ENCODE data around the gene GAS6. TPM values are rescaled to one million over a fixed set of nuclear protein-coding genes. Genes with fewer than 3 reads are reported as not detected.

The GAS6 gene
- total RNA-seq, 1 experiment from 2014 or later = 49.4 TPM

DNA sequence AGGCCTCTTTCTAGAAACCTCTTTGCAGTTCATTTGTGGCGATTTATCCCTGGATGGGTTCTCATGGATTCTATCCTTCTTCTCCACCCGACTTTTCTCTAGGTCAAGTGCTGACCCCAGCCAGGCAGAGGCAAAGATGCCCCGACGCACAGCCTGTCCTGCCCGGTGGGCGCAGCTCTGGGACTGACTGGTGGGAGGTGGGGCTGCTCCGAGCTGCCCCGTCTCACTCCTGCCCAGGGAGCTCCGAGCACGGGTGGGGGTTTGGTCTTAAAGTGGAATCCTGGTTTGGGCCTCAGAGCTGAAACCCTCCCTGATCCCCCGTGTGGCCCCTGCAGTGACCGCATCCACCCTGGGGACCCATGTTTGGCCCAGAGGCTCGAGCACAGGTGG, 44.5 kb downstream of the GAS6 start:
- Histone ChIP-seq H3K9ac (ENCODE audit: low read length) (no peak overlapping the region), H3K79me2 (ENCODE audit: insufficient read depth, low read length) (peaks cover 71% of the 10 kb centered on the region), H2AFZ (ENCODE audit: low read depth, low read length, poor library complexity, severe bottlenecking) (no peak overlapping the region), H4K20me1 (ENCODE audit: insufficient read depth) (no peaks in the 10 kb centered on the region), H3K27ac (ENCODE audit: low read depth, low read length) (no peak overlapping the region), H3K4me3 (replicated peaks in 1 of 2; ENCODE audit: low read depth in 1 of 2, low read length in 2 of 2) (no peak overlapping the region), H3K9me3 (ENCODE audit: control insufficient read depth in 1 of 2, insufficient read depth in 1 of 2, low read depth in 1 of 2, low read length in 2 of 2) (no peaks in the 10 kb centered on the region), H3K27me3 (ENCODE audit: insufficient read depth, low read length) (no peaks in the 10 kb centered on the region), H3K9me2 (ENCODE audit: insufficient read depth) (no peaks in the 10 kb centered on the region), H3K4me1 (ENCODE audit: control insufficient read depth in 1 of 2, insufficient read depth in 2 of 2, low read length in 2 of 2) (peaks cover 9 to 19% of the 10 kb centered on the region in 2 experiments), H3K36me3 (ENCODE audit: control insufficient read depth in 1 of 2, insufficient read depth in 2 of 2, low read length in 2 of 2) (peaks cover 8 to 20% of the 10 kb centered on the region in 2 experiments; a peak in 2 of 4 replicates), H3K4me2 (ENCODE audit: low read length) (no peak overlapping the region)
- ChIA-PET RAD21 (ENCODE audit: low non-redundant PET in 1 of 2, low total read pairs in 2 of 2, uncharacterized antibody in 2 of 2, unreplicated experiment in 2 of 2) (no interaction called here), CTCF (no interaction called here), POLR2A (no interaction called here)
- BruUV-seq (replicated peaks) = no TSS peak
- ATAC-seq (no peak), DNase-seq (ENCODE audit: low read depth, low spot score) (no peak)
- intact Hi-C loops (cut with micrococcal nuclease) = no loop called here
- TF ChIP-seq EGR1 (IDR thresholded peaks at IDR 0.05; ENCODE audit: low read depth) (no peak), ELF1 (IDR thresholded peaks at IDR 0.05; ENCODE audit: borderline replicate concordance, low read depth) (no peak), ZNF274 (IDR thresholded peaks at IDR 0.05; ENCODE audit: low read depth, low read length) (no peak), SRF (IDR thresholded peaks at IDR 0.05; ENCODE audit: low read depth) (no peak), POLR2A (IDR thresholded peaks at IDR 0.05; ENCODE audit: borderline replicate concordance, extremely low read depth, insufficient read depth, insufficient read length) (no peak), FOSL1 (IDR thresholded peaks at IDR 0.05; ENCODE audit: low read depth) (no peak), EZH2 (IDR thresholded peaks at IDR 0.05) (no peak), CBX3 (IDR thresholded peaks at IDR 0.05; ENCODE audit: low read depth) (no peak), TCF7L2 (IDR thresholded peaks at IDR 0.05; ENCODE audit: borderline replicate concordance, extremely low read depth, insufficient read depth, insufficient read length) (no peak), CEBPB (IDR thresholded peaks at IDR 0.05; ENCODE audit: low read depth) (no peak), ZFX (IDR thresholded peaks at IDR 0.05) (no peak), POLR2AphosphoS5 (IDR thresholded peaks at IDR 0.05; ENCODE audit: low read depth, low read length) (no peak), YY1 (IDR thresholded peaks at IDR 0.05; ENCODE audit: extremely low read depth, insufficient replicate concordance, low read depth, low read length) (no peak), RAD21 (IDR thresholded peaks at IDR 0.05; ENCODE audit: low read depth) (no peak)
- TF ChIP-seq, protein P1, sequence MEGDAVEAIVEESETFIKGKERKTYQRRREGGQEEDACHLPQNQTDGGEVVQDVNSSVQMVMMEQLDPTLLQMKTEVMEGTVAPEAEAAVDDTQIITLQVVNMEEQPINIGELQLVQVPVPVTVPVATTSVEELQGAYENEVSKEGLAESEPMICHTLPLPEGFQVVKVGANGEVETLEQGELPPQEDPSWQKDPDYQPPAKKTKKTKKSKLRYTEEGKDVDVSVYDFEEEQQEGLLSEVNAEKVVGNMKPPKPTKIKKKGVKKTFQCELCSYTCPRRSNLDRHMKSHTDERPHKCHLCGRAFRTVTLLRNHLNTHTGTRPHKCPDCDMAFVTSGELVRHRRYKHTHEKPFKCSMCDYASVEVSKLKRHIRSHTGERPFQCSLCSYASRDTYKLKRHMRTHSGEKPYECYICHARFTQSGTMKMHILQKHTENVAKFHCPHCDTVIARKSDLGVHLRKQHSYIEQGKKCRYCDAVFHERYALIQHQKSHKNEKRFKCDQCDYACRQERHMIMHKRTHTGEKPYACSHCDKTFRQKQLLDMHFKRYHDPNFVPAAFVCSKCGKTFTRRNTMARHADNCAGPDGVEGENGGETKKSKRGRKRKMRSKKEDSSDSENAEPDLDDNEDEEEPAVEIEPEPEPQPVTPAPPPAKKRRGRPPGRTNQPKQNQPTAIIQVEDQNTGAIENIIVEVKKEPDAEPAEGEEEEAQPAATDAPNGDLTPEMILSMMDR (IDR thresholded peaks at IDR 0.05 in 2 of 3, conservative IDR thresholded peaks at IDR 0.05 in 1 of 3; ENCODE audit: borderline replicate concordance in 1 of 3, insufficient read depth in 1 of 3, low read depth in 2 of 3, low read length in 2 of 3) = no peak
- TF ChIP-seq, protein P2, sequence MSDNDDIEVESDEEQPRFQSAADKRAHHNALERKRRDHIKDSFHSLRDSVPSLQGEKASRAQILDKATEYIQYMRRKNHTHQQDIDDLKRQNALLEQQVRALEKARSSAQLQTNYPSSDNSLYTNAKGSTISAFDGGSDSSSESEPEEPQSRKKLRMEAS (IDR thresholded peaks at IDR 0.05) = no peak

Measured in HCT116 (cell line).